GM18511 (cell line): ENCODE results near the gene MINDY4.

Source experiments
- ATAC-seq: cut with Tn5 transposase; IDR thresholded peaks from one replicate; pipeline ENCODE4 v1.9.1; 2021; ENCODE audit warnings: mild to moderate bottlenecking, moderate library complexity; ENCODE audit not compliant: unreplicated experiment

The MINDY4 gene

GRCh38 chr7:30926313-30926712, 155.1 kb downstream of the MINDY4 start:
- ATAC-seq = no peak

- no peak for ATAC-seq
These were observed 155.8 kb downstream of the MINDY4 start for GRCh38 chr7:30927040-30927439.

- no peak for ATAC-seq
These were observed 156.3 kb downstream of the MINDY4 start for GRCh38 chr7:30927559-30927958.

GRCh38 chr7:30928254-30928872, 157.1 kb downstream of the MINDY4 start:
- ATAC-seq = no peak

GRCh38 chr7:30929686-30930085, 158.5 kb downstream of the MINDY4 start:
- no peak for ATAC-seq

GRCh38 chr7:30930621-30931020, 159.4 kb downstream of the MINDY4 start:
- no peak for ATAC-seq

- ATAC-seq = no peak
These were observed 160.1 kb downstream of the MINDY4 start for GRCh38 chr7:30931161-30931928.

- ATAC-seq = no peak
These were observed 160.8 kb downstream of the MINDY4 start for GRCh38 chr7:30931929-30932540.

- no peak for ATAC-seq
These were observed 161.3 kb downstream of the MINDY4 start for GRCh38 chr7:30932562-30932961.

- ATAC-seq = no peak
These were observed 162.1 kb downstream of the MINDY4 start for GRCh38 chr7:30933124-30933974.

- ATAC-seq = no peak
These were observed 163.0 kb downstream of the MINDY4 start for GRCh38 chr7:30934225-30934624.

GRCh38 chr7:30934732-30935568, 163.7 kb downstream of the MINDY4 start:
- no peak for ATAC-seq

- no peak for ATAC-seq
These were observed 164.3 kb downstream of the MINDY4 start for GRCh38 chr7:30935569-30935877.

GRCh38 chr7:30936650-30937245, 165.5 kb downstream of the MINDY4 start:
- no peak for ATAC-seq

- ATAC-seq = no peak
These were observed 166.2 kb downstream of the MINDY4 start for GRCh38 chr7:30937416-30937815.

- peak; percentile 89 for ATAC-seq
These were observed 167.5 kb downstream of the MINDY4 start for GRCh38 chr7:30938435-30939316.

- ATAC-seq = no peak
These were observed 170.5 kb downstream of the MINDY4 start for GRCh38 chr7:30941582-30942323.
